Measurements from ENCODE around the gene MT1G.

Gene MT1G

DNA sequence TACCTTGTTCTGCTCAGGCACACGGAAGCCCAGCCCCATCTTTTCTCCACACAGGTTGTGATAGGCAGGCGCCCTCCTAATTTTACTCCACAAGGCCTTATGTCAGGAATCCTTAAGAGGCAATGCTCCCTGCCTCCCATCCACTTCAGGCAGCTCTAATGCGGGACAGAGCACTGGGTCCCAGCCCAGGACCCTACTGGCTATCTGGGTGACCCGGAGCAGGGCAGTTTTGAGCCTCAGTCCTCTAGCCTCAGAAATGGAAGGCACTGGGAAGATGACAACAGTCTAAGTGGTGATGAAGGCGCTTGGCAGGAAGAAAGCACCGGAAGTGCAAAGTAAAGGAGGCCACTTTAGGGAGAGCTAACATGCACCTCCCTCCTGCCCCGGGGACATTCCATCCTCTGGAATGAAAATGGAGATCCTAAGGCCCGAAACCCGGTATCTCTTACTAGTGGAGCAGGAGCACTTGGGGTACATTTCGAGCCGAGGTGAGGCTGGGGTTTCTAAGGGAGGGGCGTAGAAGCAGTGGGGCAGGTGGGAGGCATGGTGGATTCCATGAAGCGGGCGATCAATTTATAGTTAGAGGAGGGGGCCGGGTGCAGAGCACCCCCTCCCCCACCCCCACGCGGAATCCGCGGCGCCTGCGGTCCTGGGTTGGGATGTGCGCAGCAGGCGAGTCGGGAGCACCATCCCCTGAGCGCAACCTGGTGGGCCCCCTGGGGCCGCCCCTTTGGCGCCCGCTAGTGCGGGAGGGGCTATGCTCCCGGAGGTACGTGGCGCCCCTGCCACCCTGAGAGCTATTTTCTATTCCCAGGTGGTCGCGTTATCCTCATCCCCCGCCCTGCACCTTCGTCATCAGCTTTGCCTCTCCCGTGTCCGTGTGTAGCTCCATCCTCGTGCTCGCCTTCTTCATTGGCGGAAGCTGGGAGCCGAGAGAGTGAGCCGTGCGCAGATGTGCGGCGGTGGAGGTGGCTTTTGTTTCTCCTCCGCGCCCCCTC is 5.2 kb downstream of the MT1G start:
- no peak for DNase-seq

DNA sequence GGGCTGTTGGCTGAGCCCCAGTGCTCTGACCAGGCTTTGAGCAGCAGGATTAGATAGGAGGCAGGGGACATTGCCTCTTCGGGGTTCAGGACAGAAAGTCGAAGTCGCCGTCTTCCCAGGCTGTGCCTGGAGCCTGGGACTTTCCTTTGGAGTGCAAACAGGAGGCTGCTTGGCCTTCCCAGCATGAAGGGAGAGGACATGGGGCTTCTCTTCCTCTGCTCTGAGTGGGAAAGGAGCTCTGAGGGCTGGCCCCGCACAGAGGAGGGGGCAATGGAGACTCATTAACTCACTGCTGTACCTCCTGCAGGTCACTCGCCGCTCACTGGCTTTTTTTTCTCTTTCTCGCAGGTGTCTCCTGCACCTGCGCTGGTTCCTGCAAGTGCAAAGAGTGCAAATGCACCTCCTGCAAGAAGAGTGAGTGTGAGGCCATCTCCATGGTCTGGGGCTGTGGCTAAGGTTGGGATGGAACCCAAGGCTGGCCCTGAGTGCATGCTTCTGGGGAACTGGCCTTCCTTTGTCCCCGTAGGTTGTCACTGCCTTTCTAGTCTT is 9.5 kb downstream of the MT1G start:
- no peak for DNase-seq

GRCh38 chr16:56657555-56658326 is 10.1 kb downstream of the MT1G start, which contains the start of gene MT1F:
Gene MT1F (plus strand): TSS chr16:56657959. CDS start chr16:56658059, 100 bp downstream.
- DNase-seq = peak; percentile 33

DNA sequence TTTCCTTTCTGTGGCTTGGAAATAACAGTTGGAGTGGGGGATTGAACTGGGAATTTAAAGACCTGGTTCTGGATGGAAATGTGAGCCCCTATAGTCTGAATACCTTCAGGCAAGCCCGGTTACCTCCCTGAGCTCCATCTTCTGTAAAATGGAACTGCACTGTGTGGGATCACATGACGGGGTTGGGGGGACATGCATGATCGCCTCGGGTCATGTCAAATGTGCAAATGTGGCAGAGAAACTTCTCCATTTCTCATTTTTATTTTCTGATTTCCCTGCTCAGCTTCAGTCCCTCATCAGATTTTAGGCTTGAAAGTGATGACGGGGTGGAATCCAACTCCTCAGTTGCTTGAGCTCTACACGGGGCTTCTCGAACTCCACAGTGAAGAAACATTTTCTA is 14.6 kb downstream of the MT1G start:
- no peak for DNase-seq

DNA sequence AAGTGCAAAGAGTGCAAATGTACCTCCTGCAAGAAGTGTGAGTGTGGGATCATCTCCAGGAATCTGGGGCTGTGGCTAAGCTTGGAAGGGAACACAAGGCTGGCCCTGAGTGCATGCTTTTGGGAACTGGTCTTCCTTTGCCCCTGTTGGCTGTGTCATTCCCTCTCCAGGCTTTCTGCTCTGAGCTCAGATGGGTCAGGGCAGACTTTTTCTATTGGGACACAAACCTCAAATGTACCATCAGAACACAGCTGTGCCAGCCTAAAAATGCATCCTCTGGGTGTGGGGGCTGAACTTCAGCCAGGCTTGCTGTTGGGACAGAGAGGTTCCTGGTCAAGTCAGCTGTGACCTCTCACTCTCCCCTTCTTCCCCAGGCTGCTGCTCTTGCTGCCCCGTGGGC is 15.3 kb downstream of the MT1G start:
- DNase-seq = no peak

GRCh38 chr16:56651586-56651985 is 16.3 kb downstream of the MT1G start, which contains the start of gene MT1B:
Gene MT1B (plus strand): TSS chr16:56651886. CDS start chr16:56651954, 68 bp downstream.
- DNase-seq = no peak

DNA sequence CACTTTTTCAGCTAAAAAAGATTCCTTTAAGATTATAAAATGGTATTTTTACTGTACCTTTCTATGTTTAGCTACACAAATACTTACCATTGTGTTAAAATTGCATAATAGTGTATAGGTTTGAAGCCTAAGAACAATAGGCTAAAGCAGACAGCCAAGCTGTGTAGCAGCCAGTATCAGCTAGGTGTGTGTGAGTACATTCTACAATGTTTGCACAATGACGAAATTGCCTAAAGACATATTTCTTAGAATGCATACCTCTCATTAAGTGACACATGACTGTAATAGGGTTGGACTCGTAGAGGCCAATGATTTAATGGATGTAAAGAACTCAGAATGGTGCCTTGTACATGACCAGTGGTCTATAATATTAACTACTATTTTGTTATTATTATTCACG is 18.0 kb downstream of the MT1G start:
- DNase-seq = no peak

DNA sequence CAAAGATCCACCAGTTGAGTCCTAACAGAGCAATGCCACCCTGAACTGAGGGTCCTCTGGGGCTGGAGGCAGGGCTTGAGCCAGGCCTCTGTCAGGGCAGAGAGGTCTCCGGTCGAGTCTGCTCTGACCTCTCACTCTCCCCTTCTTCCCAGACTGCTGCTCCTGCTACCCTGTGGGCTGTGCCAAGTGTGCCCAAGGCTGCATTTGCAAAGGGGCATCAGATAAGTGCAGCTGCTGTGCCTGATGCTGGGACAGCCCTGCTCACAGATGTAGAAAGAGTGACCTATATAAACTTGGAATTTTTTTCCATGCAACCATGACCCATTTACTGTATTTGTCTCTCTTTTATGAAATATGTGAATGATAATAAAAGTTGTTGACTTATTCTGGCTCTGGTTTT is 18.6 kb downstream of the MT1G start:
- DNase-seq = no peak

DNA sequence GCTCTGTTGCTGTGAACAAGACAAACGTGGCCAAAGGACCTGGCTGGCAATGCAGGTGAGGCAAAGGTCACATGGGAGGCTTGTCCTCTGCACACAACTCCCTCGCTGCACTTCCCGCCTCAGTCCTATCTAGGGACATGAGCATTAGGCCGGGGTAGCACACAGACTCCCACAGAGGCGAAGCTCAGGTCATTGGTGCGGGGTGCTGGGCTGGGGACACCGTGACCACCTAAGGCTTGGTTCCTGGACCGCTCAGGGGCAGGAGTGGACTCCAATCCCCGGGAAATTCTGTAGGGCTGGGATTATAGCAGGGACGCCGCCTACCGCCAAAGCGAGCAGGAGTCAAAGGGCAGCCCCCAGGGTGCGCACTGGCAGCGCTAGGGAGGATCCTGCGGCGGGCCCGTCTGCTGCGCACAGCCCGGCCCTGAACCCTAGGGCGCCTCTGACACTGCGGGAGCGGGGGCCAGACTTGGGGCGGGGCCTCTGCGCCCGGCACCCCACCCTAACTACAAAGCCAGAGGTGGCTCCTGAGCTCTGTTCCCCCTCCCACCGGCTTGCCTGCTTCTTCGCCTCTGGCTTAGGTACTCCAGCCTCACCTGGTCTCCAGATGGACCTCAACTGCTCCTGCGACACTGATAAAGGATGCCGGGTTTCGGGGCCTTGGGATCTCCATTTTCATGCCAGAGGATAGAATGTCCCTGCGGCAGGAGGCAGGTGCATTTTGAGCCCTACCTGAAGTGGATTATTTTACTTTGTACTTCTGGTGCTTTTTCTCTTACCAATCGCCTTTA is 20.0 kb downstream of the MT1G start:
- no peak for DNase-seq

GRCh38 chr16:56645838-56646237 is 22.0 kb downstream of the MT1G start:
- no peak for DNase-seq

DNA sequence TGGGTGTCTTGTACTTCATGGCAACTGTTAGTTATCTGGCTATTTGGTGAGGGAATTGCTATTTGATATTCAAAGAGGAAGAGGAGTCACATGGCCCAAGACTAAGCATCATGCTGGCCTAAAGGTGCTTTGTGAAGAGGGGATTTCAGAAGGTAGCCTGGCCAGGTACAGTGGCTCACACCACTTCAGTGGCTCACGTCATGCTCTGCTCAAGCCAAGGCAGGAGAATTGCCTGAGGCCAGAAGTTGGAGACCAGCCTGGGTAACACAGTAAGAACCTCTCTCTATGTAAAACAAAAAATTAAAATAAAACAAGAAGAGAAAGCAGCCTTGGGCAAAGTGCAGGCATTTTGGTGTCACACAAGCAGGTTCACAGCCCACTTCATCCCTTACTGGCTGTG is 22.6 kb downstream of the MT1G start:
- DNase-seq = no peak

GRCh38 chr16:56643833-56644232 is 24.0 kb downstream of the MT1G start:
- DNase-seq = no peak

- DNase-seq = no peak
Observed at GRCh38 chr16:56643080-56643778, 24.6 kb downstream of the MT1G start.

DNA sequence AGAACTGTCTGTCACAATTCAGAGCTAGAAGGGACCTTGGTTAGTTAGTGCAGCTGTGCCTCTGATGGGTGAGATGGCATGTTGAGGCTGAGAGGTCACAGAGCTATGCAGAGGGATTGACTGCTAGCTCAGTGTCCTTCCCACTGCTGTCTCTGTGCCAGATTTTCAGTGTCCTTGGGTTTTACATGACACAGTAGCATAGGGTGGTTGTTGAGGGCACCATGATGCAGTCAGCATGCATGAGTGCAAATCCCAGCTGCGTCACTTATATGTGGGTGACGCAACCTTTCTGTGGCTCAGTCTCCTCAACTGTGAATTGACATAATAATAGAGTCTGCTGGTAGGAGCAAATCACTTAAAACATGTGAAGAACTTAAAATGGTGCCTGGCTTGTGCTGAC is 26.7 kb downstream of the MT1G start:
- DNase-seq = no peak

GRCh38 chr16:56640076-56640475 is 27.8 kb downstream of the MT1G start:
- no peak for DNase-seq

DNA sequence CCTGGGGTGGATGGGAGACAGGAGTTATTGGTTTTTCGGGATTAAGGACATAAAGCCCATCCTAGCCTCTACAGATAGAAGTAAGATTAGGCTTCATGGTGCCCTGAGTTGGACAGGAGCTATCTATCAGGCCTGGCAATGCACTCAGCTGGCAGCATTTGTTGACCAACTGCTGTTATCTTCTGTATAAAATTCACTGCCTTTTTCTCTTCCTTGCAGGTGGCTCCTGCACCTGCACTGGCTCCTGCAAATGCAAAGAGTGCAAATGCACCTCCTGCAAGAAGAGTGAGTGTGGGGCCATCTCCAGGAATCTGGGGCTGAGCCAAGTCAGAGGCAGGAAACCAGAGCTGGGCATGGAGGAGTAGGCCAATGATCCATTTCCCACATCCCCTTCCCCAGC is 28.8 kb downstream of the MT1G start:
- DNase-seq = no peak

DNA sequence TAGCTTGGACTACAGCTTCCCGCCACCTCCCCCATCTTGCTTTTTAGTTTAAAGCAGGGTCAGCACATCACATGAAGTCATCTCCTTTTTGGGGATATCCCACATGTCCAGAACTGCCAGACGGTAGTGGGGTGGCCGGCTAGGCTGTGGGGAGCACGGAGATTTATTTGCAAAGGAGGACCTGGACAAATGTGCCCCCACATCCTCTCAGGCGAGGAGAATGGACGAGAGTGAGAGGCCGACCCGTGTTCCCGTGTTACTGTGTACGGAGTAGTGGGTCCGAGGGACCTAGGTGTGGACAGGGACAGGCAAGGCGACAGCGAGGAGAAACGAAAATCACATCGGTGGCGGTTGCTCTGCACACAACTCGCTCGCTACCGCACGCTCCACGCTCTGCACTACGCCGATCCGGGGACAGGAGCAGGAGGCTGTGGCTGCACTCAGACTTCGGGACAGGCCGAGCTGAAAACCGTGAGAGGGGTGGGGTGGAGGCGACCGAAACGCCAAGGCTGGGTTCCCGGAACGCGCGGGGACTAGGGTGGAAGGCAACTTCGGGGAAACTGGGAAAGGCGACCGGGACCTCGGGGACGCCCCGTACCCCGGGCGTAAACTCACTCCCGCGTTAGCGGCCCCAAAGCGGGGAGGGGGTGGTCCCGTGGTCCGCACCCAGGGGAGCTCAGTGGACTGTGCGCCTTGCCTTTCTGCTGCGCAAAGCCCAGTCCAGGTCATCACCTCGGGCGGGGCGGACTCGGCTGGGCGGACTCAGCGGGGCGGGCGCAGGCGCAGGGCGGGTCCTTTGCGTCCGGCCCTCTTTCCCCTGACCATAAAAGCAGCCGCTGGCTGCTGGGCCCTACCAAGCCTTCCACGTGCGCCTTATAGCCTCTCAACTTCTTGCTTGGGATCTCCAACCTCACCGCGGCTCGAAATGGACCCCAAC is 29.8 kb downstream of the MT1G start, which contains the start of gene MT1A:
Gene MT1A, plus strand, starts transcription at position 853 of the 937 bp plus-strand sequence. Its CDS starts 73 bp downstream, at position 926.
- DNase-seq = no peak

GRCh38 chr16:56636616-56637413 is 31.1 kb downstream of the MT1G start:
- DNase-seq = no peak

DNA sequence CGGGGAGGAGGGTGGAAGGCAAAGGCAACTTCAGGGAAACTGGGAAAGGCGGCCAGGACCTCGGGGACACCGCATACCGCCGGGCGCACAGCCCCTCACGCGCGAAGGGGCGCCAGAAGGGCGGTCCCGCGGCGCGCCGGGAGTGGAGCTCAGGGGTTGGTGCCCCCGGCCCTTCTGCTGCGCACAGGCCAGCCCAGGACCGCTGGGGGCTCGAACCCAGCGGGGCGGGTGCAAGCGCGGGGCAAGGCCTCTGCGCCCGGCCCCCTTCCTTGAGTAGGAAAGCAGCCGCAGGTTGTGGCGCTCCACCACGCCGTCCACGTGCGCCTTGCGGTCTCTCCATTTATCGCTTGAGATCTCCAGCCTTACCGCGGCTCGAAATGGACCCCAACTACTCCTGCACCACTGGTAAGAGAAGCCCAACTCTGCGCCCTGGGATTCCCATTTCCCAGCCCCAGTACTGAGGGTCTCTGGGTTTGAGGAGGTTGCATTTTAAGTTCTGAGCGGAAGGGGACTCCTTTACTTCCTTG is 32.4 kb downstream of the MT1G start:
- no peak for DNase-seq

All from NCI-H2029 (cell line).